Activated CD8-positive, alpha-beta memory T cell treated with anti-CD3 and anti-CD28 coated beads, Interleukin-2, amount 50 U/mL, for 48 hours (primary cell): ENCODE data around the gene ZP2.
"Not testable (repeated sequence)": the region's sequence is repeated elsewhere in the genome, so short reads cannot be mapped to it uniquely, and the experiment has no call there.

Source experiments
- DNase-seq: peaks from one replicate; pipeline ENCODE4 v3.0.0-alpha.2; 2020

ZP2 gene

DNA sequence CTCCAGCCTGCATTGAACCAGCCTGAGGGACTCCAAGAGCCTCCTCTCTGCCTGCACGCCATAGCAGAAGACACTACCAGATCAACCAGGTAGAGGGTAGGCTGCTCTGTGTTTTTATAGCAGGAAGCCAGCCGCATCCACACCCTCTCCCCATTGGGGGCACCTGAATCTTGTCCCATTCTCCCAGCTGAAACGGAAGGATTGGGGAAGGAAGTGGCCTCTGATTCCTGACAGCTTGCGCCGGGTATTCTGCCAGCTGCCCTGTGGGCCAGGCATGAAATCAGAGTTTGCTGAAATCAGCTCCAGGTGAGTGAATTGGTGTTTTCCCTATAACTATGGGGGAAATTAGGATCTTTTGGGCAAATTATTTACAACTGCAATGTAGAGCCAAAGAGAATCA, at the start of gene ZP2:
Gene ZP2 (minus strand): TSS at position 89 of the 400 bp plus-strand sequence. CDS start 27 bp downstream, at position 62.
- DNase-seq = no peak

DNA sequence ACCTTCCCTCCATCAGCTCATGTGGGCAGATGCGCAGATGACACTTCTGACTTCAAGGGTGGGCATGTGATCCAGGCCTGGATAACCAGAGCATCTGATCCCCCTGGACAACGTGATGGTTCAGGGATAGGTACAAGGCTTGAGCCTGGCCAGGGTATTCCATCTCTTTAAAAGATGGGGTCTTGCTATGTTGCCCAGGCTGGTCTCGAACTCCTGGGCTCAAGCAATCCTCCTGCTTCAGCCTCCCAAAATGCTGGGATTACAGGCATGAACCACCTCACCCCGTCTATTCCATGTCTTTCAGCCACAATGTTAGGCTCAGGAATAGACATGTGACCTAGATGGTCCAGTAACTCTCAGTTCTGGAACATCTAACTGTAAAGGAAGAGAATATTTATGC, 45.9 kb upstream of the ZP2 start:
- DNase-seq = no peak

DNA sequence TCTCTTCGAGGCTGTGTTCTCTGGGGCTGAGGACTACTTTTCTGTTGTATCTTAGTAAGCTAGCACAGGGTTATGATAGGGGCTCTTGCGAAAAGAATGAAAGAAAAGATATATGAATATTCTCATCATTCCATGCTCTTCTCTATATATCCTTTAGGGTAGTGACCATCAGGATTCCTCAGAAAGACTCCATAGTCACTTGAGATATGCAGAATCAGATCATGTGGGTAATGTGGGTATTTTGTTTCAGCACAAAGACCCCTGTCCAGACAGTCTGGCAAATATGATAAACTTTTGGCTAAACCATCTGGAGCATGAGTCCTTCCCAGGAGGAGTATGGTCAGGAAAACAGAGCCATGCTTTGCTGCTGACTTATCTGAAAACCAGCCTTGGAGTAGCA, 45.3 kb upstream of the ZP2 start:
- DNase-seq = no peak

DNA sequence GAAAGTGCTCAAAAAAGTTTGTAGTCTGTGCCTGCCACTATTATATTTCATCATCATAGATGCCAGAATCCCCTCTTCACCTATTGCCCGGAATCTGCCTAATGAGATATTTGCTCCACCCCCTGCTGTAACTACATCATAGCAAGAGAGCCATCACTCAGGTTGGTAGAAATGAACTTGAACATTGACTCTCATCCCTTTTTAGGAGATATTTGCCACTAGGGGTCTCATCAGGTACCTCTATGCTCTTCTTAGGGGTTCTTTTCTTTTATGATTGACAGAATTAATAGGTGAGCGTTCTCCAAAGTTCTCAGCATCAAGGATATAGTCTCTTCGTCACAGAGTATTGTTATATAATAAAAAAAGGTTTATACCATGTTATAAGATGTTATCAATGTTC, 42.1 kb upstream of the ZP2 start:
- DNase-seq = no peak

DNA sequence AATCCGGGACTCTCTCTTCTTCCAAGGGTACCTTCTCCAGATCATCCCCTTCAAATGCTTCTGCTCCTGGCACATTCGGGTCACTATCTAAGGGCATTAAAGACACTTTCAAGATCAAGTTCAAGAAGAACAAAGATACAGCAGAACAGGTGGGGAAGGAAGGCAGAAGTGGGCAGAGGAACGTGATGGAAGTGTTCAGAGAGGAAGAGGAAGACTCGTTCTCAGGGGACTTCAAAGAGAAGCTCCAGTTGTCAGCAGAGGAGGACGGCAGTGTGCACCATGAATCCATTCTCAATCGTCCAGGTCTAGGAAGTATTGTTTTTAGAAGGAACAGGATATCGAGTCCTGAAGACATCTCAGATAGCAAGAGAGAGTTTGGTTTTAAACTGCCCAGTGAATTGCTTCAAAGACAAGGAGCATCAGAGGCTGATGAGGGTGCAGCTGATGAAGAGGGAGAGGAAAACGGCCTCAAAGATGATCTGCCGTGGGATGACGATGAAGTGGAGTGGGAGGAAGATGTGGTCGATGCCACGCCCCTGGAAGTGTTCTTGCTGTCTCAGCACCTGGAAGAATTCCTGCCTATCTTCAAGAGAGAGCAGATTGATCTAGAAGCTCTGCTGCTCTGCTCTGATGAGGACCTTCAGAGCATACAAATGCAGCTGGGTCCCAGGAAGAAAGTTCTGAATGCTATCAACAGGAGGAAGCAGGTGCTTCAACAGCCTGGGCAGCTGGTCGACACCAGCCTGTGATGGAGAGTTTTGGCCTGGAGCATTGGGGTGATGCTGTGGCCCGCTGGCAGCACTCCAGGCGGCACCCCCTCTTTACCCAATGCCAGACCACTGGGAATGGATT, 38.9 kb upstream of the ZP2 start:
- DNase-seq = no peak

DNA sequence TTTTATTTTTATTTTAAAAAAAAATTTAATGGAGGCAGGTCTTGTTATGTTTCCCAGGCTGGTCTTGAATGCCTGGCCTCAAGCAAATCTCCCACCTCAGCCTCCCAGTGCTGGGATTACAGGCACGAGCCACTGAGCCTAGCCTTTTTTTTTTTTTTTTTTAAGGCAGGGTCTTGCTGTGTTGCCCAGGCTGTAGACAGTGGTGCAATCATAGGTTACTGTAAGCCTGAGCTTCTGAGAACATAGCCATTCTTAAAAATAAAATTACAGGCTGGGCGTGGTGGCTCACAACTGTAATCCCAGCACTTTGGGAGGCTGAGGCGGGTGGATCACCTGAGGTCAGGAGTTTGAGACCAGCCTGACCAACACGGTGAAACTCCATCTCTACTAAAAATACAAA, 36.8 kb upstream of the ZP2 start:
- DNase-seq = not testable (repeated sequence)

DNA sequence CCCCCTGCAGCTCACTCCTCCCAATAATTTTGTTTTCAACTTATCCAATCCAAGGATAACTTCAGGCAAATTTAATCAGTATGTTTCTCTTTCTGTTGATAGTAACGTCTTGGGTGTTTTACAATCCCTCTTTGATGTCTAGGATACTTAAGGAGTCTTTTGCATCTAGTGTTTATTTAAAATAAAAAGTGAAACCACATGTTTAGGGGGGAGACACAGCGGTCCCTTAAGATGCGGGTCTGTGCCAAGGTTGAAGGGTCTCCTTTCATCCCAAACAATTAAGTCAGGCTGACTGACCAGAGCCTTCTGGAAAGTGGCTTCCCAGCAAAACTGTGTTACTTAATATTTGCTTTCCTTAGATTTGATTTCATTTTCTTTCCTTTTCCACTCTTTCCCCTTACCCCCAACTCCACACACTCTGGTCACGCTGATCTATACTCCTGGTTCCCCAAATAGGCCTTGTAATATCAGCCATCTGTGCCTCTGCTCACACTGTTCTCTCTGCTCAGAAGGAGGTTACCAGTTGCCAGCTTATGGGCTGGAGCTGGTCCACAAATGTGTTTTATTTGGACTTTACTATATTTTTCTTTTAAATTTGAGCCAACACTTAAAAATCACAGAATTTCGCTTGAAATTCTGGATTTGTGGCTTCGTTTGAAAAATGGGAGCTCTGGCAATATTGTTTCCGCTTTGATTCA, 33.3 kb upstream of the ZP2 start:
- DNase-seq = no peak

DNA sequence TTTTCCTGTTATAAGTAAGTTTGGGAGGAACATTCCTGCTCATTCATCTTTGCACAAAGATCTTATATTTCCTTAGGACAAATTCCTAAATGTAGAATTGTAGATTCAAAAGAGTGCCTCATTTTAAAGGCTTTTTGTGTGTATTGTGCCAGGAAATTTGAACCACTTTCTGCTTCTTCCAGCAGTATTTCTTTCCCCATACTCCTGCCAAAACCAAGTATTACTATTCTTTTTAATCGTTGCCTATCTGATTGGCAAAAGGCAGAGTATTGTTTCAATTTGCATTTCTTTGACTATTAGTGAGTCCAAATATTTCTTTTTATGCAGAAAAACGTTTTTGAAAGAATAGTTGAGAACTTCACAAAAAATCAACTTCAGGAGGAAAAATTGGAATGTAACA, 31.4 kb upstream of the ZP2 start:
- no peak for DNase-seq

DNA sequence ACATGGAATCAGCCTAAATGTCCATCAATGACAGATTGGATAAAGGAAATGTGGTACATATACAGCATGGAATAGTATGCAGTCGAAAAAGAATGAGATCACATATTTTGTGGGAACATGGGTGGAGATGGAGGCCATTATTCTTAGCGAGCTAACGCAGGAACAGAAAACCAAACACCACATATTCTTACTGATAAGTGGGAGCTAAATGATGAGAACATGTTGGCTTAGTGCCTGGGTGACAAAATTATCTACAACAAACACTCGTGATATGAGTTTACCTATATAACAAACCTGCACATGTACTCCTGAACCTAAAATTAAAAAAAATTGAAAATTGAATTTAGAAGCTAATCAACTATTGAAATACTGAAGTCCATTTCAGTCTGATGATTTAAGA, 28.3 kb upstream of the ZP2 start:
- DNase-seq = no peak

DNA sequence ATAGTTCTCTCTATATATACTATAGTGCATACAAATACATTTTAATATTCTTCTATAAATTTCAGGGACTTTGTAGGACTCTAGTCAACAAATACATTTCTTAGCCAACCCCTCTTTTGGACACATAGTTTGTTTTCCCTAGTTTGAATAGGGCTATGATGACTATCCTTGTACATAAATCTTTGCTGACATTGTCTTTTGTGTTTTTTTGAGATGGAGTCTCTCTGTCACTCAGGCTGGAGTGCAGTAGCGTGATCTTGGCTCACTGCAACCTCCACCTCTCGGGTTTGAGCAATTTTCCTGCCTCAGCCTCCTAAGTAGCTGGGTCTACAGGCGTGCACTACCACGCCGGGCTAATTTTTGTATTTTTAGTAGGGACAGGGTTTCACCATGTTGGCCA, 25.5 kb upstream of the ZP2 start:
- DNase-seq = no peak

DNA sequence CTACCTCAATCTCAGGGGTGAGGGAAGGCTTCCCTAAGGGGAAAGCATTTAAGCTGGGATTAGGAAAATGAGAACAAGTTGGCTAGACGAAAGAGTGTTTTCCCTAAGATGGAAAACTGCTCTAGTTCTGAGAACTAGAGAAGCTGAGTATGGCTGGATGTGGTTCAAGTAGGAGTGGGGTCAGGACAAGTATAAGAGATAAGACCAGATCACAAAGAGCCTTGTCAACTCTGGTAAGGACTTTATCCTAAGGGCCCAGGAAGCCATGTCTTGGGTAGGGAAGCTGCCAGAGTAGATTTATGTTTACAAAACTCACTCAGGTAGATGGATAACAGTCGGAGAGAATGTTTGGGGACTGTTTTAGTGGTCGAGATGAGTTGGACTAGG, 23.8 kb upstream of the ZP2 start:
- no peak for DNase-seq

DNA sequence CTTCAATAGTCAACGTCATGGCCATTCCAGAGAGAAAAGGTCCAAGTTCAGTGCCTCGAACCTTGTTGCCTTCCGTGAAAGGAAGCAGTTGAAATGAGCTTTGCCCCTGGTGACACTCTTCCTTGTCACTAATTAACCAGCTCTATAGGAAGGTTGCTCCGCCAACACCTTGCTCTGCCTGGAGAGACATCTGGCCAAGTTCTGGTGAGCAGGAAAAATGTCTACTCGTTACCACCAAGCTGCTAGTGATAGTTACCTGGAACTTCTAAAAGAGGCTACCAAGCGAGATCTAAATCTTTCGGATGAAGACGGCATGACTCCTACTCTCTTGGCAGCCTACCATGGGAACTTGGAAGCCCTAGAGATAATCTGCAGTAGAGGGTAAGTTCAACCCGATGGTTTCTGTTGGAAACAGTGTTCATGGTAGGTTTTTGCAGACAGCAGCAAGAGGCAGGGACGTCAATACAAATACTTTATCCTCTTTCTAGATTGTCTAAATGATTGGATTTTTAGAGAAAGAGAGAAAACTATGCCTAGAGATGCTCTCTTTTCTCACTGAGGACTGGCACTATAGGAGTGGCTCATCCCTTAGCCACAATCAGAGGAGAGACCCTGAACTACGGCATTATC, 22.3 kb upstream of the ZP2 start, which contains the start of gene ANKS4B:
Gene ANKS4B (plus strand): TSS at position 179 of the 630 bp plus-strand sequence. CDS start 39 bp downstream, at position 218.
- no peak for DNase-seq

DNA sequence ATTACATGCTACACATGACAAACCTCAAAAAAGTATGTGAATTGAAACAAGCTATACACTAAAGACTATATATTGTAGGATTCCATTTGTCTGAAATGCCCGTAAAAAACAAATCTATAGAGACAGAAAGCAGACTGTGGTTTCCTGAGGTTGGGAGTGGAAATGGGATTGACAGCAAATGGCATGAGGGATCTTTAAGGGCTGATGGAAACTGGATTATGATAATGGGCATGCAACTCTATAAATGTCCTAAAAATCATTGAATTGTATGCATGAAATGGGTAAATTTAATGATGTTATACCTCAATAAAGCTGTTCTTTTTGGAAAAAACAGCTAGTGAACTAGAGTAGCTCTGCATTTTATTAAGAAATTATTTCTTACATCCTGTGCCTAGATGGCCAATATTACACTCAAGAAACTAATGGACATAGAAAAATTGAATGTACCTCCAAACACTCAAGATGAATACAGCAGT, 21.7 kb upstream of the ZP2 start:
- DNase-seq = no peak

DNA sequence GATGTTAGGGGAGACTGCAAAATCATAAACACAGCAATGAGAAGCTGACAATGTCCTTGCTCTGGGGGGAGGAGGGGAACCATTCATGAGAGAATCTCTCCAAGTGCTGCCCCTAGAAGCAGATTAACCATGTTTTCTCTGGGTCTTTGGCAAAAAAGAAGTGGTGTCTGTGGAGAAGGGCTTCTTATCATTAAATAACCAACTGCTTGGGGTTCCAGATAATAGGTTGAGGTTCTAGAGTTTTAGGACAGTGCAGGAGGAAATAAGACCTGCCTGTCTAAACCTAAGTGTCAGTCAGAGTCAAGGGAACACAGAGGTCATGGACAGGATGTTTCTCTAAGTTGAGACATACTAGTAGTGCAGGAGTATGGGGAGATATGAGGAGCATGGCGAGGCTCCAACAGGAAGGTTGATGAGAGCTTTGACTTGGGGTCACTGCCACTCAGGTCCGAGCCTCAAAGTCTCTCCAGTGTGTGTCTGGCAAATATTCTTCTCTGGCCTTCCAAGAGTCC, 17.0 kb upstream of the ZP2 start:
- no peak for DNase-seq

DNA sequence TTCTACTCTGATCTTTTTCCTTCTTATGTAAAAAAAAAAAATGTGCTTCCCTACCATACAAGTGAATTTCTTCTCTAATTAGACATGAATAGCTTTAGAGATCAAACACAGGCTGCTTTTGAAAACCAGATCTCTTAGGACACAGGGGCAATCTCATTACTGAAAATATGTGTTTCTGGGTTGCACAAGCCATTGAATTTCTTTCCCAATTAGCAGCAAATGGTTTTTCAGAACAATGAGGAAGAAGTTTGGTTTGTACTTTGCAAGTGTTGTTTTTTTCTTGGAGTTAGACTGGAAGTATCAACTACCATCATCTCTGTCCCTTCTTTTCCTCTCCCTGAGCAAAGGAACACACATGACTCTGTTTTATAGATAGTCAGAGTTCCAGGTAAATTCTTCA, 16.5 kb upstream of the ZP2 start:
- DNase-seq = no peak

DNA sequence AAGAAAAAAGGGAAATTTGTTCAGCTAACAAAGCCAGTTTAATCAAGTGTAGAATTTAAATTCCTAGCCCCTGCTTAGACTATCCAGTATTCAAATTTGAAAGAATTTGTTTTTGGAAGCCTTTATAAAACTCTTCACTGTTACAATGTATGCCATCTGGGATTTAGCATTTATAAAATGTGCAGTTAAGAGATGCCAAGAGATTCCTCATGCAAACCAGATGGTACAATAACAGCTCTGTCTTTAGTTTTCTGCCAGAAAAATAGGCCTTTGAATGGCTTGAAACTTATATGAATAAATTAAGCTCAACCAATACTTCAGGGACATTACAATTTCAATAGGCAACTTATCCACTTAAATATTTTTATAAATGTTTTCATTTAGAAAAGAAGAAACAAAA, 15.4 kb upstream of the ZP2 start:
- DNase-seq = no peak

DNA sequence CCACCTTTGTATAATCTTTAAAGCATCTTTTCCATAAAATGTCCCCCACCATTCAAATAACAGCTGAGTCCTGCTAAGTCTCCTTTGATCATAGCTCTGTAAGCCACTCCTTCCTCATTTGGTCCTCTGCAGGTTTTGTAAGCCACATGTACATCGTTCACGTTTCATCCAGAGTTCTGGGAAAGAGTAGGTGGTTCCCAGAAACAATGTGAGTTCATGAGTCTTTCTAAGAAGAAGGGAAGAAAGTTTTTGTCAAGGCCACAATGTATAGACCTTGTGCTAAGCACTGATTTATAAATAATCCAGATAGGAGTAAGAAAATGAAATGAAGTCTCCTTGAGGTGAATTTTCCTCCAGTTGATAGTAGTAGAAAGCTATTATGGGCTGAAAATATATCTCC, 13.4 kb upstream of the ZP2 start:
- DNase-seq = no peak

DNA sequence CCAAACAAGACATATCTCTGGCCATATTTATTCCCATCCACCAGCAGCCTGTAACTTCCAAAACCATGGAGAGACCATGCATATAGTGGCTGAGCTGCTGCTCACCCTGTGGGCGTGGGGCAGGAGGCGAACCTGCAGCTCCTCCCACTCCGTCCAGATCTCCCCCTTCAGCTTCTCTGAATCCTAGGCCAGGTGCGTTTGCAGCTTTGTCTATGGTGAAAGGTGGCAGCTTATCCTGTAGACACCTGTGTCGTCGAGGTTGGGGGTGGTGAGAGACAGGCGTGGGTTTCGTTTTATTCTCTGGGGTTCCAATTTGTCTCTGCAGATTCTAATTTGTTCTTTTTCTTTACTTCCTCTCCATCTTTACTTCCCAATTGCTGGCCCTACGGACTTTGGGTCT, 12.4 kb upstream of the ZP2 start:
- no peak for DNase-seq

DNA sequence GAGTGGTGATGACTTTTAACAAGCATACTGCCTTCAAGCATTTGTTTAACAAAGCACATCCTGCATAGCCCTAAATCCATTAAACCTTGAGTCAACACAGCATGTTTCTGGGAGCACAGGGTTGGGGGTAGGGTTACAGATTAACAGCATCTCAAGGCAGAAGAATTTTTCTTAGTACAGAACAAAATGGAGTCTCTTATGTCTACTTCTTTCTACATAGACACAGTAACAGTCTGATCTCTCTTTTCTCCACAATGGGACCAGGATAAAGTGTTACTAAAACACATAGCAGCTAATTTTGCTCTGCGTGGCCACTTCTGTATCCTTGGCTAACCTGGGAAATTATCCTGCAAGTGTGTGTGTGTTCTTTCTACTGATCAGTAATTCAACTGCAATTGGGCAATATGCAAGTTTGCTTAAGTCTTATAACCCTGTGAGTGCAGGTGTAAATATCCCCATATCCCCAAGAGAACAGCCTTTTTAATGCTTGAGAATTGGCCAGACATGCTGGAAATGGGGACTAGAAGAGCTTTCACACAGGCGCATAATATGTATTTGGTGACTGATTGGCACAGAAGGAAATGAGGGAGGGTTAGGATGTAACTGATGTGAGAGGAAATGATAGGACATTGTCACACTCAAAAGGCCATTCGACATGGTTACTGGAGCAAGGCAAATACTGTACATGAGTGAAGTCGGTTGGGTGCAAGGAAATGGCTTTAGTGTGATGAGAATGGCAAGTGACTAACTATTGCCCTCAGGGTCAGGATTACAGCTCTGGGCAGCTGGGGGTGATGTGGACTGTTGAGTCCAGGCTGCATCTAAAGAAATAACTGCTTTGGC, 11.3 kb upstream of the ZP2 start:
- DNase-seq = no peak

DNA sequence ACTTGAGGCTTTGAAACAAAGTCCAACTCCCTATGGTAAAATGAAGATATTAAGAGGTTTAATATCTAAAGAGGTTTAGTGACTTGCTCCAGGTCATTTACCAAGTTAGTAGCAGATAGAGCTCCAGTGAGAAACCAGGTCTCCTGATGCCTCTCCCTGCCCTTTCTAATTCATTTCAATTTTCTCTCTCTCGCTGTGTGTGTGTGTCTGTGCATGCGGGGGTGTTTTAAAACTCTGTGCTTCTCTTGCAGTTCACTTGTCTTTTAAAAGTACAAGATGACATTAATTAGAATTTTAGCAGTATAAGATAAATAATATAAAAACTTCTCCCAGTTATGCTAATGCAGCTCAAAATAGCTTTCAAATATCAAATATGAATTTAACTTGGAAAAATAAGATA, 8.2 kb upstream of the ZP2 start:
- DNase-seq = no peak

DNA sequence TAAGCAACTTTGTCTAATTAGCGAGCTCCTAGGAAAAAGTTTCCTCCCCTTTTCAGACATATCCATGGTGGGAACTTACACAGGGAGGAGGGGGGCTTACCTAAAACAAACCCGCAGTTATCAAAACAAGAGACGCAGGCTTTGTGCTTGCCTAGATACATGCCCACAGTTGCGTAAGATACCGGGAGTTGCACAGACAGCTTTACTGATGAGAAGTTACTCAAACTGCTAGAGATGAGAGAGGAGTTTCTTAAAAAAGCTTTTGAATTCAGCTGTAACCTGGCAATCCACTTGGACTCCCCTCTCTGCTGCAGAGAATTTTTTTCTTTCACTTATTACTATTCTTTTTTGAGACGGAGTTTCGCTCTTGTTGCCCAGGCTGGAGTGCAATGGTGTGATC, 6.8 kb upstream of the ZP2 start:
- no peak for DNase-seq

DNA sequence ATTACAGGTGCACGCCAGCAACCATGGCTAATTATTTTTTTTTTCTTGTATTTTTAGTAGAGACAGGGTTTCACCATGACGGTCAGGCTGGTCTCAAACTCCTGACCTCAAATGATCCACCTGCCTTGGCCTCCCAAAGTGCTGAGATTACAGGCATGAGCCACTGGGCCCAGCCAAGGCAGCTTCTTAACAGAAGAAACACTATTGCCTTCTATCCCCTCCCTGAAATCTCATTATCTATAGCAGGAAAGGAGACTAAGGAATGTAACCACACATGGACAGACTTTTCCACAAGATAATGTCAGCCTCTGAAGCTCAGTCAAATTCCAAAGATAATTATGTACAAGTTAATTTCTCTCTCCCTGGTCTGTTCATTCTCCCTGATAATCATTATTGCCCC, 5.7 kb upstream of the ZP2 start:
- DNase-seq = no peak

DNA sequence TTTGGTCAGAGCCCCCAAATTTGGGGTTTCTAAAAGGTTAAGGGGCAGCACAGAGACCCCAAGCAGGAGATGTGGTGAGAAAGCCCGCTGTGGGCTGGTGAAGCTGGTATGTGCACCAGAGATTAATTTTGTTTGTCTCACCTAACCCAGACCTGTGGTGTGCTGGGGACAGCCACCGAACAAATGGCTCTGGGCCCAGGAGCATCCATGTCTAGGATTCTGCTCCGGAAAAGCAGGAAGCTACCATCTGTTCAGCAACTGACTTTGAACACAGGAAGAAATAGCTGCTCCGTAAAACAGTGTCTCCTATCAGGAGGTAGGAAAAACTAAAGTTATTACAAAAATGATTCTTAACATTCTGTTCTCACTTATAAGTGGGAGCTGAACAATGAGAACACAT, 2.7 kb upstream of the ZP2 start:
- no peak for DNase-seq
